Measurements from ENCODE around the gene ZMIZ1. TPM values are rescaled to one million over a fixed set of nuclear protein-coding genes. Genes with fewer than 3 reads are reported as not detected.

The ZMIZ1 gene
- total and polyA plus RNA-seq, 2 experiments from 2014 or later = 9.2 to 30.9 TPM

- peaks cover 42% of the 10 kb centered on the region for H3K4me1 Mint-ChIP-seq
- no peaks in the 10 kb centered on the region for H3F3A ChIP-seq (replicated peaks; ENCODE audit: low read depth)
- ATAC-seq = no peak; the same call in 2 of the 3 replicates
- peaks cover 5% of the 10 kb centered on the region; the same call in 2 of the 3 replicates for H3K36me3 Mint-ChIP-seq (ENCODE audit: low read depth)
- H3K4me3 Mint-ChIP-seq = no peak overlapping the region
- no peaks in the 10 kb centered on the region for H3K4me1 ChIP-seq (ENCODE audit: insufficient read depth)
- no peak overlapping the region for H2AFZ ChIP-seq
- H3K27ac ChIP-seq (ENCODE audit: low read depth) = no peak overlapping the region
- 0 out of 2 replicates have a peak, but pooled peaks cover 5% of the 10 kb centered on the region for H4K20me1 ChIP-seq (replicated peaks; ENCODE audit: insufficient read depth)
- H3K36me3 ChIP-seq (ENCODE audit: insufficient read depth) = no peaks in the 10 kb centered on the region
- H3K4me2 ChIP-seq = no peak overlapping the region
- no peaks in the 10 kb centered on the region; the same call in 2 of the 3 replicates for H3K9me3 Mint-ChIP-seq
- no peaks in the 10 kb centered on the region for H3K27me3 ChIP-seq (ENCODE audit: insufficient read depth)
- TF ChIP-seq ZNF331 (CRISPR knock-in tag; IDR thresholded peaks at IDR 0.05; ENCODE audit: low read depth) (no peak), EZH2 (IDR thresholded peaks at IDR 0.05; ENCODE audit: low read depth, unreplicated experiment) (no peak), STAT1 (IDR thresholded peaks at IDR 0.05; ENCODE audit: unreplicated experiment) (no peak), JUNB (IDR thresholded peaks at IDR 0.05; ENCODE audit: unreplicated experiment) (no peak), NANOG (IDR thresholded peaks at IDR 0.05; ENCODE audit: borderline replicate concordance) (no peak), CTCF (conservative IDR thresholded peaks at IDR 0.05; ENCODE audit: low read depth in 2 of 2) (no peak), ZNF462 (CRISPR knock-in tag; IDR thresholded peaks at IDR 0.05) (no peak), EZH2phosphoT487 (IDR thresholded peaks at IDR 0.05; ENCODE audit: unreplicated experiment) (no peak), POLR2AphosphoS5 (IDR thresholded peaks at IDR 0.05; ENCODE audit: low read depth) (no peak), CREB1 (CRISPR knock-in tag; IDR thresholded peaks at IDR 0.05; ENCODE audit: low read depth) (no peak), ZNF114 (CRISPR knock-in tag; IDR thresholded peaks at IDR 0.05) (no peak), ETS1 (IDR thresholded peaks at IDR 0.05) (no peak), REST (IDR thresholded peaks at IDR 0.05; ENCODE audit: unreplicated experiment) (no peak)
- H3K79me2 ChIP-seq (replicated peaks; ENCODE audit: insufficient read depth) = peaks cover 5% of the 10 kb centered on the region
- no peaks in the 10 kb centered on the region for H3K9me2 ChIP-seq (ENCODE audit: insufficient read depth)
- no peak for DNase-seq (ENCODE audit: low spot score)
- peaks cover 5% of the 10 kb centered on the region for H3K27me3 Mint-ChIP-seq (ENCODE audit: insufficient read depth, low read depth, poor library complexity)
- no peak overlapping the region for H3K4me3 ChIP-seq
- H3K27ac Mint-ChIP-seq = no peak overlapping the region
Observed at GRCh38 chr10:79166312-79166721, 97.6 kb downstream of the ZMIZ1 start.

All from GM23338 (cell line).